Measurements from ENCODE around the gene ATG7.

Gene ATG7

DNA sequence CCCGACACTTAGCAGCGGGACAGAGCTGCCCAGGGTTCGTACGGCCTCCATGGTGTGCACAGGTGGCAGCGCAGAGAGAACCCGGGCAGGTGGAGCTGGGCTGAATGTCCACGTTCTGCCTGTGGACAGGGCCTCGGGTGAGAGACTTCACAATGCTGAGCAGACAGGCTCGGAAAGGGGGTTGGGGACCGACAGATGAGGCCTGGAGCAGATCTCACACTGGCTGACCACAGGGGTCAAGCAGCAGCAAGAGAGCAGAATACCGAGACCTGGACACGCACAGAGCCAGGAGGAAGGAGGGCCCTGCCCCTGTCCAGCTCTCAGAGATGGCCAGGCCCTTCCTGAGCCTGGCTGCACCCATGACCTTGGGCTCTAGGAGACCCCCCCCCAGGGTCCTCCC is 288.5 kb downstream of the ATG7 start:
- Histone ChIP-seq H2AFZ (ENCODE audit: low read depth) (no peak overlapping the region), H3K4me1 (ENCODE audit: low read depth, poor library complexity, severe bottlenecking) (no peaks in the 10 kb centered on the region), H3K4me2 (no peak overlapping the region), H3K27ac (no peak overlapping the region), H3K36me3 (ENCODE audit: insufficient read depth) (no peaks in the 10 kb centered on the region), H3K4me3 (IDR thresholded peaks at IDR 0.05; ENCODE audit: insufficient read depth, low read depth, low read length) (no peak overlapping the region), H3K27me3 (ENCODE audit: insufficient read depth, low read depth) (no peaks in the 10 kb centered on the region), H3K79me2 (ENCODE audit: insufficient read depth, low read depth) (no peaks in the 10 kb centered on the region), H4K20me1 (ENCODE audit: insufficient read depth) (no peaks in the 10 kb centered on the region), H3K9ac (no peak overlapping the region)
- TF ChIP-seq, protein P1, sequence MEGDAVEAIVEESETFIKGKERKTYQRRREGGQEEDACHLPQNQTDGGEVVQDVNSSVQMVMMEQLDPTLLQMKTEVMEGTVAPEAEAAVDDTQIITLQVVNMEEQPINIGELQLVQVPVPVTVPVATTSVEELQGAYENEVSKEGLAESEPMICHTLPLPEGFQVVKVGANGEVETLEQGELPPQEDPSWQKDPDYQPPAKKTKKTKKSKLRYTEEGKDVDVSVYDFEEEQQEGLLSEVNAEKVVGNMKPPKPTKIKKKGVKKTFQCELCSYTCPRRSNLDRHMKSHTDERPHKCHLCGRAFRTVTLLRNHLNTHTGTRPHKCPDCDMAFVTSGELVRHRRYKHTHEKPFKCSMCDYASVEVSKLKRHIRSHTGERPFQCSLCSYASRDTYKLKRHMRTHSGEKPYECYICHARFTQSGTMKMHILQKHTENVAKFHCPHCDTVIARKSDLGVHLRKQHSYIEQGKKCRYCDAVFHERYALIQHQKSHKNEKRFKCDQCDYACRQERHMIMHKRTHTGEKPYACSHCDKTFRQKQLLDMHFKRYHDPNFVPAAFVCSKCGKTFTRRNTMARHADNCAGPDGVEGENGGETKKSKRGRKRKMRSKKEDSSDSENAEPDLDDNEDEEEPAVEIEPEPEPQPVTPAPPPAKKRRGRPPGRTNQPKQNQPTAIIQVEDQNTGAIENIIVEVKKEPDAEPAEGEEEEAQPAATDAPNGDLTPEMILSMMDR (conservative IDR thresholded peaks at IDR 0.05; ENCODE audit: low read depth, low read length): no peak

DNA sequence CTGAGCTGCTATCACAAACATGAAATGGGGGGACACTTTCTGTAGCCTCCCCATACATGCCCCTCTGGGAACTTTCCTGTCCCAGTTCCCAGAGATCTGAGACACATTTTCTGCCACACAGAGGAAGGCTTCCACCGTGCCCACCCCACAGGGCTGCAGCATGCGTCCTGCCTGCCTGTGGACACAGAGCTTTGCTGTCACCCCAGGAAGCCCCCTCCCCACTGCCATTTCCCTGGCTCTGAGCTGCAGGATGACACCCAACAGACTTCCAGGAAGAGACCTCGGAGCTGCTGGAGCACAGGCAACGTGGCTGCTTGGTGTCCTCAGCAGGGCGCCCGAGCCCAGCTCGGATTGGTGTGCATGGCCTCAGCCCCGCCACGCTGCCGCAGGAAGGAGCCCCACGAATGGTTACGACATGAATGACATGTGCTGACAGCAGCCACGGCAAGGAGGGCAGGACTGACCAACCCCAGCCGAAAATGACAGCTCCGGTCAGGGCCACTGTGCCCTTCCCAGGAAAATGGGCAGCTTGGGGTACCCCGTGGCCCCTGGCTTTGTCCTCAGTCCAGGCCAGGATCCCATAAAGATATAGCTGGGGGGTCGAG is 290.2 kb downstream of the ATG7 start:
- no peak overlapping the region for H3K4me2 ChIP-seq
- no peak overlapping the region for H3K4me3 ChIP-seq (IDR thresholded peaks at IDR 0.05; ENCODE audit: insufficient read depth, low read depth, low read length)
- H3K27me3 ChIP-seq (ENCODE audit: insufficient read depth, low read depth): no peaks in the 10 kb centered on the region
- H3K36me3 ChIP-seq (ENCODE audit: insufficient read depth): no peaks in the 10 kb centered on the region
- TF ChIP-seq, protein P1 (conservative IDR thresholded peaks at IDR 0.05; ENCODE audit: low read depth, low read length): no peak
- H3K27ac ChIP-seq: no peak overlapping the region
- H4K20me1 ChIP-seq (ENCODE audit: insufficient read depth): no peaks in the 10 kb centered on the region
- H3K79me2 ChIP-seq (ENCODE audit: insufficient read depth, low read depth): no peaks in the 10 kb centered on the region
- H3K4me1 ChIP-seq (ENCODE audit: low read depth, poor library complexity, severe bottlenecking): no peaks in the 10 kb centered on the region
- H3K9ac ChIP-seq: no peak overlapping the region
- no peak overlapping the region for H2AFZ ChIP-seq (ENCODE audit: low read depth)

DNA sequence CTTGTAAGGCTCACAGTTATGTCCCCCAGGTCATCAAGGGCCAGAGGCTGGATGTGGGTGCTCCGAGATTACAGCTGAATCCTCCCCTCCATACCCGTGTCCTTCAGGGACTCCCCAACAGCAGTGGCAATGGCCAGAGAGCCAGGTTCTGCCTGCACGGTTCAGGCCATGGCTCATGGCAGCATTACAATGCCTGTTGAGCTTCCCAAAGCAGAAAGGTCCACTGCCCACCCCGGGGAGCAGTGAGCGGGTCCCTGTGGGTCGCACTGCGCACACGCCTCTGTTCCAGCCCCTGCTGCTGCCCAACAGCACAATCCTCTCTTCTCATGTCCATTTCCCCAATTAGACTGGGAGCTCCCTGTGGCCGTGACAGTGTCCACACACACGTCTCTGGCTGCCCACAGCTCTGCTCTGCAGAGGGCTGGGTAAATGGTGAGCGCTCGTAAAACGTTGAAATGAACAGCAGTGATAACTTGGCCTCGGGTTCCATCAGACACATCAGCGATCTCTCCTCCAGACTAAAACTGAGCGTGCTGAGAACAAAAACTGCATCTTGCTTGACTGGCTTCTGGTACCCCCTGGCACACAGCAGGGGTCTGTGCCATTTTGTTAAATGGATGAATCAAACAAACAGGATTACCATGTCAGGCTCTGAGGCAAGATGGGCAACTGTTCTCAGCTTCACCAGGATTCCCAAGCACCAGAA is 291.1 kb downstream of the ATG7 start:
- no peaks in the 10 kb centered on the region for H3K4me1 ChIP-seq (ENCODE audit: low read depth, poor library complexity, severe bottlenecking)
- H3K27ac ChIP-seq: no peak overlapping the region
- H2AFZ ChIP-seq (ENCODE audit: low read depth): no peak overlapping the region
- no peaks in the 10 kb centered on the region for H3K36me3 ChIP-seq (ENCODE audit: insufficient read depth)
- H3K9ac ChIP-seq: no peak overlapping the region
- H3K4me3 ChIP-seq (IDR thresholded peaks at IDR 0.05; ENCODE audit: insufficient read depth, low read depth, low read length): no peak overlapping the region
- TF ChIP-seq, protein P1 (conservative IDR thresholded peaks at IDR 0.05; ENCODE audit: low read depth, low read length): no peak
- no peak overlapping the region for H3K4me2 ChIP-seq
- no peaks in the 10 kb centered on the region for H3K79me2 ChIP-seq (ENCODE audit: insufficient read depth, low read depth)
- H3K27me3 ChIP-seq (ENCODE audit: insufficient read depth, low read depth): no peaks in the 10 kb centered on the region
- no peaks in the 10 kb centered on the region for H4K20me1 ChIP-seq (ENCODE audit: insufficient read depth)

DNA sequence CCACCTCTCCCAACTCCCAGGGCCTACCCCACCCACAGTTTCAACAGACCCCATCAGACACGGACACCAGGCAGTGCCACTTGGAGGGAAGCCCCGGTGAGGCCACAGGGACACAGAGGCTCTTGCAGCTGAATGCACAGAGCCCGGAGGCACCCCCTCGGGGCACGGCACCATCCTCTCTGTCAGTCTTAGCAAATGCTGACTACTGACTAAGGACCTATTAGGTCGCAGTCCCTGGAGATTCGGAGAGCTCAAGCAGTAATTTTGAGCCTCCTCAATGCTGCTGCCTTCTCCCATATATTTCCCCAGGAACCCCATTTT is 291.6 kb downstream of the ATG7 start:
- Histone ChIP-seq H3K36me3 (ENCODE audit: insufficient read depth) (no peaks in the 10 kb centered on the region), H3K4me2 (no peak overlapping the region), H3K27me3 (ENCODE audit: insufficient read depth, low read depth) (no peaks in the 10 kb centered on the region), H3K4me1 (ENCODE audit: low read depth, poor library complexity, severe bottlenecking) (no peaks in the 10 kb centered on the region), H3K79me2 (ENCODE audit: insufficient read depth, low read depth) (no peaks in the 10 kb centered on the region), H3K27ac (no peak overlapping the region), H3K4me3 (IDR thresholded peaks at IDR 0.05; ENCODE audit: insufficient read depth, low read depth, low read length) (no peak overlapping the region), H4K20me1 (ENCODE audit: insufficient read depth) (no peaks in the 10 kb centered on the region), H3K9ac (no peak overlapping the region), H2AFZ (ENCODE audit: low read depth) (no peak overlapping the region)
- TF ChIP-seq, protein P1 (conservative IDR thresholded peaks at IDR 0.05; ENCODE audit: low read depth, low read length): no peak
